ENCODE data around the gene DCLRE1A.

DCLRE1A gene

DNA sequence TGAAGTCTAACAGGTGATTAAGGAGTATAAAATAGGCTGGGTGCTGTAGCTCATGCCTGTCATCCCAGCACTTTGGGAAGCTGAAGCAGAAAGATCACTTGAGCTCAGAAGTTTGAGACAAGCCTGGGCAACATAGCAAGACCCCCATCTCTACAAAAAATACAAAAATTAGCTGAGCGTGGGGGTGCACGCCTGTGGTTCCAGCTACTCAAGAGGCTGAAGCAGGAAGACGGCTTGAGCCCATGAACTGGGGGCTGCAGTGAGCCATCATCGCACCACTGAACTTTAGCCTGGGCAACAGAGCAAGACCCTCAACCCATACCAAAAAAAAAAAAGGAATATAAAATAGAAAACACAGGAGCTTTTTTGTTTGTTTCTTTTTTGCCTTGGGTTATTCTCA lies 47.4 kb downstream of the DCLRE1A start:
- DNase-seq (ENCODE audit: extremely low read depth, insufficient read length), result no peak
- no peaks in the 10 kb centered on the region for H3K27me3 ChIP-seq (replicated peaks; ENCODE audit: control insufficient read depth, insufficient read depth, low read length)
- TF ChIP-seq CTCF (IDR thresholded peaks at IDR 0.05; ENCODE audit: insufficient read depth, low read length, poor library complexity, severe bottlenecking), result no peak
- no peak overlapping the region for H3K4me3 ChIP-seq (replicated peaks; ENCODE audit: low read depth, low read length)
- H3K36me3 ChIP-seq (ENCODE audit: control insufficient read depth, insufficient read depth, low read length), result no peaks in the 10 kb centered on the region

GRCh38 chr10:113802997-113803396 lies 50.9 kb downstream of the DCLRE1A start:
- no peak for TF ChIP-seq CTCF (IDR thresholded peaks at IDR 0.05; ENCODE audit: insufficient read depth, low read length, poor library complexity, severe bottlenecking)
- no peak overlapping the region for H3K4me3 ChIP-seq (replicated peaks; ENCODE audit: low read depth, low read length)
- no peak for DNase-seq (ENCODE audit: extremely low read depth, insufficient read length)
- H3K36me3 ChIP-seq (ENCODE audit: control insufficient read depth, insufficient read depth, low read length), result no peaks in the 10 kb centered on the region
- no peaks in the 10 kb centered on the region for H3K27me3 ChIP-seq (replicated peaks; ENCODE audit: control insufficient read depth, insufficient read depth, low read length)

DNA sequence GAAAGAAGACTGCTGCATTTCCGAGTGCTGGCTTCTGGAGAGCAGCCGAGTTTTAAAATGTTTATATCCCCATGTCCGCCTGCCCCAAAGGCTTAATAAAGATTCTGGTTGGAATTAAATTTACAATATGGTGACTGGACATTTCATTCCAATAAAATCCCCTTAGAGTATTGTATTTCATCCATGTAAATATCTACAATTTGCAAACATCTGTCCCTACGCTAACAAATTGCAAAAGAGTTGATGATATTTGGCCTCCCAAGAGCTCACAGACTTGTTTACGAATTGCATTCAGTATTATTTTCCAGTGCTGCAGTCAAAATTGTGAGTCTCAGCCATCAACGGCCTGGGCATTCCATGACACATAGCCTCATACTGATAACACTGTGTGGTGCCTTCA lies 52.3 kb downstream of the DCLRE1A start:
- H3K27me3 ChIP-seq (replicated peaks; ENCODE audit: control insufficient read depth, insufficient read depth, low read length), result no peaks in the 10 kb centered on the region
- no peaks in the 10 kb centered on the region for H3K36me3 ChIP-seq (ENCODE audit: control insufficient read depth, insufficient read depth, low read length)
- no peak overlapping the region for H3K4me3 ChIP-seq (replicated peaks; ENCODE audit: low read depth, low read length)
- TF ChIP-seq CTCF (IDR thresholded peaks at IDR 0.05; ENCODE audit: insufficient read depth, low read length, poor library complexity, severe bottlenecking), result no peak
- no peak for DNase-seq (ENCODE audit: extremely low read depth, insufficient read length)

- Histone ChIP-seq H3K27me3 (replicated peaks; ENCODE audit: control insufficient read depth, insufficient read depth, low read length) (no peaks in the 10 kb centered on the region), H3K36me3 (ENCODE audit: control insufficient read depth, insufficient read depth, low read length) (no peaks in the 10 kb centered on the region), H3K4me3 (replicated peaks; ENCODE audit: low read depth, low read length) (no peak overlapping the region)
- no peak for DNase-seq (ENCODE audit: extremely low read depth, insufficient read length)
- TF ChIP-seq CTCF (IDR thresholded peaks at IDR 0.05; ENCODE audit: insufficient read depth, low read length, poor library complexity, severe bottlenecking), result no peak
Measured at GRCh38 chr10:113791691-113792090, 62.2 kb downstream of the DCLRE1A start.

DNA sequence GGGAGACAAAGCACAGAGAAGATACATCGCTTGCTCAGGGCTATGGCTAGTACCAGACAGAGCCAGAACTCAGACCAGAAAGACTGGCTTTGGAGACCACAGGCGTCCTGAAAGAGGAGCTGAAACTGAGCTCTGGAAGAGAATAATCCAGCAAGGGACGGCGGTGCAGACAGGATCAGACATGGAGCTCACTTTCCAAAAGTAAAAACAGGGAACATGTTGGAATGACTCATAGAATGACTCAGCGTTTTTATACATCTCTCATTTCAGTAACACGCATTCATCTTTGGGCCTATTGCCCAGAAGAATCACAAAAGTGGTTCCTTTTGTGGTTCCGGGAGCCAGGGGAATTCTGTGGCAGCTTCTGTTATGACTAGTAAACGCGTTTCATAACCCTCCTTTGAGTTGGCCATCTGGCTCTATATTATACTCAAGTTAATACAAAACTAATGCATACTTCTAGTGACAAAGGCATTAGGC lies 65.2 kb downstream of the DCLRE1A start:
- no peaks in the 10 kb centered on the region for H3K27me3 ChIP-seq (replicated peaks; ENCODE audit: control insufficient read depth, insufficient read depth, low read length)
- DNase-seq (ENCODE audit: extremely low read depth, insufficient read length), result peak; percentile 37
- H3K36me3 ChIP-seq (ENCODE audit: control insufficient read depth, insufficient read depth, low read length), result no peaks in the 10 kb centered on the region
- H3K4me3 ChIP-seq (replicated peaks; ENCODE audit: low read depth, low read length), result no peak overlapping the region
- TF ChIP-seq CTCF (IDR thresholded peaks at IDR 0.05; ENCODE audit: insufficient read depth, low read length, poor library complexity, severe bottlenecking), result no peak
